Suprapubic skin (tissue), 2 donors: ENCODE measurements around the gene HP.
"Not testable (repeated sequence)": the region's sequence is repeated elsewhere in the genome, so short reads cannot be mapped to it uniquely, and the experiment has no call there.

Experiments
- EP300 ChIP-seq: sonication (generic); formaldehyde crosslinking; IDR thresholded peaks from one replicate; pipeline ENCODE4 v1.6.1; 2017; ENCODE audit warnings: antibody characterized with exemption
- POLR2A ChIP-seq, 2 donors: fragments of 450-650 bp; IDR thresholded peaks; one replicate each; pipeline ENCODE4 v1.6.1; 2017; ENCODE audit warnings: antibody characterized with exemption in 2 of 2, mild to moderate bottlenecking in 2 of 2, moderate library complexity in 2 of 2

DNA sequence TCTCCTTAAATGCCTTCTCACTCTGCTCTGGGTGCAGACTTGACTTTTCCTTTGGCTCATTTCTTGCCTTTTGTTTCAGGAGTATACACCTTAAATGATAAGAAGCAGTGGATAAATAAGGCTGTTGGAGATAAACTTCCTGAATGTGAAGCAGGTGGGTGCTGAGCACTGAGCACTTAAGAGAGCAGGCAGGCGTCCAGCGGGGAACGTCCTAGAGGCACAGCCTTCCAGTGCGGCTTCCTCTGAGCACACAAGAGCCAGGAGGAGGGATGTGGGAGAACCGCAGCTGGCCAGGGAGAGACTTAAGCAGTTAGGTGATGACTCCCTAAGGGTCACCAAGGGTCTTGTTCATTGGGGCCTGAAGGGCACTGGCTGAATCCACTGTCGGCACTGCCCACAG lies 3.0 kb downstream of the HP start:
- not testable (repeated sequence) for TF ChIP-seq EP300; POLR2A (IDR thresholded peaks at IDR 0.05)
